Caco-2 (cell line): ENCODE measurements around the gene BRSK1. TPM values are rescaled to one million over a fixed set of nuclear protein-coding genes. Genes with fewer than 3 reads are reported as not detected.

Experiments
- BruUV-seq: library from RNA; stranded (reverse); fragments of 400-500 nt; replicated peaks from 2 replicates; lab custom pipeline; 2021; lab: Mats Ljungman, UMichigan
- CTCF ChIA-PET: fragments of 300-600 bp; sonication (Branson Sonifier 250); formaldehyde crosslinking; loops from one replicate; lab custom pipeline; 2022; ENCODE audit warnings: antibody characterized with exemption; lab: Charles Lee
- POLR2A ChIA-PET: fragments of 300-600 bp; sonication (Branson Sonifier 250); formaldehyde crosslinking; loops from one replicate; lab custom pipeline; 2022; ENCODE audit warnings: antibody characterized with exemption; lab: Charles Lee
- DNase-seq, 2 experiments: peaks; one replicate each; pipeline versions ENCODE4 v3.0.0 to v3.0.0-alpha.2; 2020 to 2022
- H3K27me3 ChIP-seq: replicated peaks from 2 replicates; pipeline ENCODE4 v1.6.0; 2011; ENCODE audit warnings: low read length; ENCODE audit not compliant: control insufficient read depth, insufficient read depth
- H3K36me3 ChIP-seq: 2 replicates; pipeline ENCODE4 v1.5.1; 2011; ENCODE audit warnings: low read length; ENCODE audit not compliant: control insufficient read depth, insufficient read depth
- H3K4me1 ChIP-seq: fragments of 250-450 bp; sonication (Bioruptor Pico); 2 replicates; pipeline ENCODE4 v1.5.1; 2020; ENCODE audit warnings: mild to moderate bottlenecking
- H3K4me3 ChIP-seq: 2 replicates; pipeline ENCODE4 v1.5.1; 2011; ENCODE audit warnings: low read depth, mild to moderate bottlenecking, control low read depth, low read length
- H3K9me3 ChIP-seq: fragments of 250-450 bp; sonication (Bioruptor Pico); 2 replicates; pipeline ENCODE4 v1.5.1; 2020; ENCODE audit warnings: mild to moderate bottlenecking, moderate library complexity
- H3K27ac Mint-ChIP-seq: one replicate; pipeline ENCODE4 v1.8.0; 2022; ENCODE audit warnings: mixed read lengths; ENCODE audit not compliant: unreplicated experiment
- H3K27me3 Mint-ChIP-seq: one replicate; pipeline ENCODE4 v1.8.0; 2022; ENCODE audit warnings: mixed read lengths; ENCODE audit not compliant: insufficient read depth, unreplicated experiment
- H3K36me3 Mint-ChIP-seq: one replicate; pipeline ENCODE4 v1.8.0; 2022; ENCODE audit warnings: mild to moderate bottlenecking, mixed read lengths; ENCODE audit not compliant: insufficient read depth, unreplicated experiment
- H3K4me1 Mint-ChIP-seq: one replicate; pipeline ENCODE4 v1.8.0; 2022; ENCODE audit warnings: low read depth, mixed read lengths; ENCODE audit not compliant: unreplicated experiment
- H3K4me3 Mint-ChIP-seq: one replicate; pipeline ENCODE4 v1.8.0; 2022; ENCODE audit warnings: mild to moderate bottlenecking, moderate library complexity, mixed read lengths; ENCODE audit not compliant: unreplicated experiment
- H3K9me3 Mint-ChIP-seq: one replicate; pipeline ENCODE4 v1.8.0; 2022; ENCODE audit warnings: mixed read lengths; ENCODE audit not compliant: unreplicated experiment
- intact Hi-C: fragments of 100-400 bp; cut with micrococcal nuclease; formaldehyde crosslinking; loops from one replicate; pipeline ENCODE4 v1.10.0; 2022; ENCODE audit not compliant: unreplicated experiment
- total RNA-seq: library from RNA; stranded (reverse); gene quantifications from 2 replicates; pipeline ENCODE4 v1.2.3, GENCODE V29; 2022
- TF ChIP-seq, protein P1 (sequence below), 2 experiments: fragments of 200-600 bp in 1 of 2; IDR thresholded peaks; 1 replicate in 1 of 2; 2 replicates in 1 of 2; pipeline versions ENCODE4 v1.5.1 to v1.8.0; 2011 to 2022; ENCODE audit warnings: antibody characterized with exemption in 1 of 2, control low read depth in 1 of 2, inconsistent platforms in 1 of 2, low read depth in 1 of 2, low read length in 1 of 2, mild to moderate bottlenecking in 1 of 2, moderate library complexity in 1 of 2; ENCODE audit not compliant: insufficient read depth in 1 of 2, severe bottlenecking in 1 of 2, unreplicated experiment in 1 of 2

BRSK1 gene
- total RNA-seq, 1 experiment from 2014 or later, result 28.6 TPM

DNA sequence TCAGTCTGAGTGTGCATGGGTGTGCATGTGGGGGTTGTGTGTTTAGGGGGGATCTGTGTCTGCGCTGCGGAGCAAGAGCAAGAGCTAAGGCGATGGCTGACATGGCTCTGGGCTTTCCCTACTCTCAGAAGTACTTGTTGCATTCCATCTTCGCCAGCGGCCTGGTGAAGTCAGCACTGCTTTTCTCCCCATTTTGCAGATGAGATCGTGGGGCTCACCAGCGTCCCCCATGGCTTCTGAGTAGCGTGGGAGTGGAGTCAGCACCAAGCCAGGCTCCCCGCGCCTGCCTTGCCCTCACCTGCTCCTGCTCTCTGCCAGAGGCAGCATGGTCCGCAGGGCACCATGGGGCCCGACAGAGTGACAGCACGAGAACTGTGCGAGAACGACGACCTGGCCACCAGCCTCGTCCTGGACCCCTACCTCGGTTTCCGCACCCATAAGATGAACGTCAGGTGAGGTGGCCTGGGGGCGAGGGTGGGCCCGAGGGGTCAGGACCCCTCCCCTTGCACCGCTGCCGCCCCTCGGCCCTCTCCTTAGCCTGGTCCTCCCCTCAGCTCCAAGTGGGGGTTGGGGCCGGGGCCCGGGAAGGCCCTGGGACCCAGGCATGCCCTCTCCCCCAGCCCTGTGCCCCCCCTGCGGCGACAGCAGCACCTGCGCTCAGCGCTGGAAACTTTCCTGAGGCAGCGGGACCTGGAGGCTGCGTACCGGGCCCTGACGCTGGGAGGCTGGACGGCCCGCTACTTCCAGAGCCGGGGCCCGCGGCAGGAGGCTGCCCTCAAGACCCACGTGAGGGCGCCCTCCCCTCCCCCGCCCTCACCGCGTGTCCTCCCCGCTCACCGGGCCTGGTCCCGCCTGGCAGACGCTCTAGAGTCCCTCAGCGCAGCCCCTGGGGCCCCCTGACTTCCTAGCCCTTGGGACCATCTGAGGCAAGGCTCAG lies 58.1 kb downstream of the BRSK1 start:
- BruUV-seq, result TSS peak; percentile 48
- CTCF ChIA-PET, result no interaction called here

DNA sequence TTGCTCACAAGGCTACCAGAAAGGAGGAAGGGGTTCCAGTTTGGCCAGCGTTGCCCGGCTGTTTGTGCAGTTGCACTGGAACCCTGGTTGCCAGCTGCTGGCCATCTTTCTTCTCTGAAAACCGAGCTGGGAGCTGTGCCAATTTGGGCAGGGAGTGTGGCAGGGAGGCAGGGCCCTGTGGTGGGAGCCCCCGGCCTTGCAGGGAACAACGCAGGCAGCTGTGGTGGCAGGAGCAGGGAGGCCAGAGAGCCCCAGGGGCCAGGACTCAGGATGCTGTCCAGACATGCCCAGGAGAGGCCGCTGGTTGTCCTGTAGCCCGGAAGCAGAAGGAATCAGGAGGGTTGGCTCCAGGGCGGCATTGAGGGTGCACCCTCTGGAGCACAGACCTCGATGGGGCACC lies 60.6 kb downstream of the BRSK1 start:
- no peaks in the 10 kb centered on the region for H3K27me3 ChIP-seq
- no peaks in the 10 kb centered on the region for H3K9me3 Mint-ChIP-seq
- DNase-seq, result peak in 1 of 2 experiments; percentile 33
- H3K36me3 Mint-ChIP-seq, result peaks cover 29% of the 10 kb centered on the region
- H3K27me3 Mint-ChIP-seq, result no peaks in the 10 kb centered on the region
- no peak overlapping the region for H3K4me3 Mint-ChIP-seq
- no peaks in the 10 kb centered on the region for H3K9me3 ChIP-seq
- TF ChIP-seq, protein P1, sequence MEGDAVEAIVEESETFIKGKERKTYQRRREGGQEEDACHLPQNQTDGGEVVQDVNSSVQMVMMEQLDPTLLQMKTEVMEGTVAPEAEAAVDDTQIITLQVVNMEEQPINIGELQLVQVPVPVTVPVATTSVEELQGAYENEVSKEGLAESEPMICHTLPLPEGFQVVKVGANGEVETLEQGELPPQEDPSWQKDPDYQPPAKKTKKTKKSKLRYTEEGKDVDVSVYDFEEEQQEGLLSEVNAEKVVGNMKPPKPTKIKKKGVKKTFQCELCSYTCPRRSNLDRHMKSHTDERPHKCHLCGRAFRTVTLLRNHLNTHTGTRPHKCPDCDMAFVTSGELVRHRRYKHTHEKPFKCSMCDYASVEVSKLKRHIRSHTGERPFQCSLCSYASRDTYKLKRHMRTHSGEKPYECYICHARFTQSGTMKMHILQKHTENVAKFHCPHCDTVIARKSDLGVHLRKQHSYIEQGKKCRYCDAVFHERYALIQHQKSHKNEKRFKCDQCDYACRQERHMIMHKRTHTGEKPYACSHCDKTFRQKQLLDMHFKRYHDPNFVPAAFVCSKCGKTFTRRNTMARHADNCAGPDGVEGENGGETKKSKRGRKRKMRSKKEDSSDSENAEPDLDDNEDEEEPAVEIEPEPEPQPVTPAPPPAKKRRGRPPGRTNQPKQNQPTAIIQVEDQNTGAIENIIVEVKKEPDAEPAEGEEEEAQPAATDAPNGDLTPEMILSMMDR (IDR thresholded peaks at IDR 0.05; ENCODE audit: insufficient read depth in 1 of 2, low read depth in 1 of 2, low read length in 1 of 2, severe bottlenecking in 1 of 2, unreplicated experiment in 1 of 2), result no peak
- intact Hi-C loops, result no loop called here
- POLR2A ChIA-PET, result no interaction called here
- H3K4me1 Mint-ChIP-seq, result peaks cover 7% of the 10 kb centered on the region
- no TSS peak for BruUV-seq
- CTCF ChIA-PET, result no interaction called here
- H3K4me1 ChIP-seq, result peaks cover 10% of the 10 kb centered on the region; the same call in 1 of the 2 replicates
- H3K27ac Mint-ChIP-seq, result no peak overlapping the region
- no peak overlapping the region for H3K4me3 ChIP-seq
- peaks cover 3% of the 10 kb centered on the region; the same call in 1 of the 2 replicates for H3K36me3 ChIP-seq

More for the DNA sequence above, 58.1 kb downstream of the BRSK1 start:
- H3K36me3 ChIP-seq, result peaks cover 3% of the 10 kb centered on the region; the same call in 1 of the 2 replicates
- intact Hi-C loops, result no loop called here
- H3K9me3 ChIP-seq, result no peaks in the 10 kb centered on the region
- Mint-ChIP-seq H3K27ac (peak overlapping the region; percentile 95), H3K27me3 (no peaks in the 10 kb centered on the region), H3K4me1 (peaks cover 14% of the 10 kb centered on the region), H3K36me3 (peaks cover 41% of the 10 kb centered on the region), H3K4me3 (peak overlapping the region; percentile 91), H3K9me3 (no peaks in the 10 kb centered on the region)
- peak overlapping the region; percentile 67 for H3K4me3 ChIP-seq
- DNase-seq, result peak in 1 of 2 experiments; percentile 31
- POLR2A ChIA-PET, result no interaction called here
- H3K4me1 ChIP-seq, result peaks cover 10% of the 10 kb centered on the region; the same call in 1 of the 2 replicates
- TF ChIP-seq, protein P1 (IDR thresholded peaks at IDR 0.05; ENCODE audit: insufficient read depth in 1 of 2, low read depth in 1 of 2, low read length in 1 of 2, severe bottlenecking in 1 of 2, unreplicated experiment in 1 of 2), result no peak
- no peaks in the 10 kb centered on the region for H3K27me3 ChIP-seq

DNA sequence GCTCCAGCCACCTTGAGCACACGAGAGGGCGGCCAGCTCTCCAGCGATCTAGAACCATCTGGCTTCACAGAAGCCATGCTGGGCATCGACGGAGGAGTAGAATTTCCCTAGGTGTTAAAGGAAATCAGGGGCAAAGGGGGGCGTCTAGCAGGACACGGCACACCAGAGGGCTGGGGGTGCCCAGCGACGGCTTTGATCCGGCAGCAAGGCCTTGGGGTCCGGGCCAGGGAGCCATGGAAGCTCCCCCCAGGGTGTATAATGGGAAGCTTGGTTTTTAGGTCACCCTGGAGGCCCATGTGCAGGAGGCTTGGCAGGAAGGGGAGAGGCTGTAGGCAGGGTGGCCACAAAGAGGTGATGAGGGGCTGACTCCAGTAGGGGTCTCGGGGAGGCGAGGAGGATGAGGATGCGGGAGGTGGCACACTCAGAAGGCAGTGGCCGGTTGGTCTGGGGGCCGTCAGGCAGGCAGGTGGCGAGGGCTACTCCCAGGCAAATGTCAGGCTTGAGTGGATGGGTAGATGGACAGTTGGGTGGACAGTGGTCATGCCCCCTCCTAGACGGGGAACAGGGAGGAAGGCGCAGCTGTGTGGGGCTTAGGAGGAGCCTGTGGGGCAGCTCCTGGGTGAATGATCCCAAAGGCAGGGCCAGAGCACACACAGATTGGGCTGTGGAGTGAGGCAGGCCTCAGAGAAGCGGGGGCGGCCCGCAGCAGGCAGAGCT lies 61.5 kb downstream of the BRSK1 start:
- Mint-ChIP-seq H3K27me3 (no peaks in the 10 kb centered on the region), H3K4me3 (no peak overlapping the region), H3K4me1 (peaks cover 7% of the 10 kb centered on the region), H3K9me3 (no peaks in the 10 kb centered on the region), H3K36me3 (peaks cover 23% of the 10 kb centered on the region), H3K27ac (no peak overlapping the region)
- ChIA-PET POLR2A (no interaction called here), CTCF (no interaction called here)
- no TSS peak for BruUV-seq
- peaks cover 9% of the 10 kb centered on the region; the same call in 1 of the 2 replicates for H3K4me1 ChIP-seq
- peak in 1 of 2 experiments; percentile 31 for DNase-seq
- no peak overlapping the region for H3K4me3 ChIP-seq
- TF ChIP-seq, protein P1 (IDR thresholded peaks at IDR 0.05; ENCODE audit: insufficient read depth in 1 of 2, low read depth in 1 of 2, low read length in 1 of 2, severe bottlenecking in 1 of 2, unreplicated experiment in 1 of 2), result no peak
- intact Hi-C loops, result no loop called here
- peaks cover 3% of the 10 kb centered on the region; the same call in 1 of the 2 replicates for H3K36me3 ChIP-seq
- H3K9me3 ChIP-seq, result no peaks in the 10 kb centered on the region
- no peaks in the 10 kb centered on the region for H3K27me3 ChIP-seq
